Psoas muscle (tissue), 8 donors: ENCODE data around the gene CCDC88C. TPM values are rescaled to one million over a fixed set of nuclear protein-coding genes. Genes with fewer than 3 reads are reported as not detected.

Experiments
- ATAC-seq, 4 donors: fragments of 200-7000 bp; cut with Tn5 transposase; one replicate each; pipeline ENCODE4 v1.9.1; 2020; ENCODE audit warnings: moderate library complexity in 3 of 4, mild to moderate bottlenecking in 2 of 4
- DNase-seq, 2 donors: peaks; one replicate each; pipeline ENCODE4 v3.0.0-alpha.2; 2020
- H3K27ac ChIP-seq: fragments of 200-600 bp; one replicate; pipeline ENCODE4 v1.8.0; 2022
- H3K27me3 ChIP-seq, 3 donors: fragments of 200-600 bp in 1 of 3; one replicate each; pipeline versions ENCODE4 v1.6.1 to v1.8.0; 2013 to 2022; ENCODE audit warnings: low read length in 2 of 3, mild to moderate bottlenecking in 2 of 3, moderate library complexity in 1 of 3; ENCODE audit not compliant: insufficient read depth in 3 of 3
- H3K36me3 ChIP-seq, 2 donors: fragments of 200-600 bp in 1 of 2; one replicate each; pipeline versions ENCODE4 v1.6.1 to v1.8.0; 2013 to 2022; ENCODE audit warnings: low read depth in 1 of 2, mild to moderate bottlenecking in 1 of 2, moderate library complexity in 1 of 2; ENCODE audit not compliant: insufficient read depth in 1 of 2
- H3K4me1 ChIP-seq: fragments of 200-600 bp; one replicate; pipeline ENCODE4 v1.8.0; 2022
- H3K4me3 ChIP-seq: fragments of 200-600 bp; one replicate; pipeline ENCODE4 v1.8.0; 2022; ENCODE audit warnings: mild to moderate bottlenecking
- H3K9me3 ChIP-seq: fragments of 200-600 bp; one replicate; pipeline ENCODE4 v1.8.0; 2022
- CTCF ChIP-seq: fragments of 200-600 bp; IDR thresholded peaks from one replicate; pipeline ENCODE4 v1.8.0; 2022; ENCODE audit warnings: antibody characterized with exemption
- WGBS, 3 donors: extraction: QIAGEN DNeasy Blood & Tissue Kit; methylation state at CpG; one replicate each; pipeline versions ENCODE4 v1.1.6 to v1.1.7; 2013; 5-methylcytosine and 5-hydroxymethylcytosine counted together
- intact Hi-C, 2 donors: fragments of 100-400 bp; cut with DNase I; formaldehyde crosslinking; loops; one replicate each; pipeline versions ENCODE4 v1.11.0 to v1.14.2; 2022
- polyA plus RNA-seq, 3 donors: library from polyadenylated mRNA; stranded (reverse); fragments of 200-250 nt; gene quantifications; one replicate each; pipeline ENCODE4 v1.2.3, GENCODE V29; 2013
- total RNA-seq, 4 donors: library from RNA; stranded (reverse); fragmentation: NEBNext Ultra II Directional in 2 of 4; extraction: Animal tissue kit (Norgen Biotek cat#: 25700) in 2 of 4; gene quantifications; one replicate each; pipeline versions ENCODE4 v1.2.1 to v1.2.4, GENCODE V29; 2021 to 2023
- donor health status: healthy with polysubstance abuse.
- donor health status: DM: no; HTN: no; CAD: no; lungs with moderate emphysema.
- donor health status: Bipolar disorder and iron deficiency.
- donor health status: healthy.
- donor health status: DM: yes; HTN: yes; CAD: no.
- donor health status: DM: no; HTN: no; CAD: no.
- donor health status: DM: no; HTN: no; CAD: no.
- donor health status: DM: yes; HTN: yes; CAD: no.

Gene CCDC88C
- total and polyA plus RNA-seq, 7 donors = 0.49 to 3.9 (median 2.4) TPM

- Histone ChIP-seq H3K27ac (peak overlapping the region; percentile 47), H3K27me3 (no peaks in the 10 kb centered on the region), H3K4me3 (no peak overlapping the region), H3K4me1 (no peaks in the 10 kb centered on the region), H3K36me3 (no peaks in the 10 kb centered on the region), H3K9me3 (no peaks in the 10 kb centered on the region)
- WGBS, 3 donors = 89 to 94% (median 90%) methylated on average over 6 of the region's 6 CpGs
- no peak for TF ChIP-seq CTCF
- intact Hi-C loops = loop anchor here in 1 of 2 donors (5.0 kb wide), 1 partner anchor 94 kb away; the partner anchor contains the start of gene CCDC88C
- ATAC-seq (no peak), DNase-seq (no peak)
Measured at GRCh38 chr14:91323031-91323430, 94.6 kb downstream of the CCDC88C start.

DNA sequence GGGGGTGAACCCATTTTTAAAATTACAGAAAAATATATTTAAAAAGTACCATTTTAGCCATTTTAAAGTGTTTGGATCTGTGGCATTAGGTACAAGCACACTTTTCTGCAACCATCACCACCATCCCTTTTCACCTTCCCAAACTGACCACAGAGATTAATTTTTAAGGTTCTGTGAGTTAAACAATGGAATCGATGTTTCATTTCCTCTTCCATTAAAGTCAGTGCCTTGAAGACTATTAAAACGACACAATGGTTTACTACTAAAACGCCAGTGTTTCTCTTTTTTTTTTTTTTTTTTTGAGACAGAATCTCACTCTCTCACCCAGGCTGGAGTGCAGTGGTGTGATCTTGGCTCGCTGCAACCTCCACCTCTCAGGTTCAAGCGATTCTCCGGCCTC, 95.0 kb downstream of the CCDC88C start:
- Histone ChIP-seq H3K4me3 (no peak overlapping the region), H3K27ac (peak overlapping the region; percentile 47), H3K27me3 (no peaks in the 10 kb centered on the region), H3K36me3 (no peaks in the 10 kb centered on the region), H3K9me3 (no peaks in the 10 kb centered on the region), H3K4me1 (no peaks in the 10 kb centered on the region)
- DNase-seq (no peak), ATAC-seq (no peak)
- intact Hi-C loops = loop anchor here in 1 of 2 donors (5.0 kb wide), 1 partner anchor 95 kb away; the partner anchor contains the start of gene CCDC88C
- WGBS, 3 donors = 74 to 83% (median 82%) methylated on average over 6 of the region's 6 CpGs
- no peak for TF ChIP-seq CTCF

DNA sequence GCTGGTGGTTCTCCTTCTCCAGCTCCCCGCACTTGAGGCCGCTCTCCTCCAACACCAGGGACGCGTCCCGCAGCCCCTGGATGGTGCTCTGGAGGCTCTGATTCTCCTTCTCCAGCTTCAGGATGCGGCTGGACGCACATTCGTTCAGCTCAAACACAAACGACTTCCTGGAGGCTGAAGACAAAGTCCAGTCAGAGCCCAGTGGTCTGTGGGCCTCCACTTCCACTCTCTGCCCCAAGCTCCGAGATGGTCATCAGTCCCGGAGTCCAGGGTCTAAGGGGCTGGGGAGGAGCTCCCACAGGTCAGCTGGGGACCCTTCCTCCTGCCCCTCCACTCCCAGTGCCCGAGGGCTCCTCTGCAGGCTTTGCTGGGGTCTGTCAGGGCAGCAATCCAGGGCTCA, 96.5 kb downstream of the CCDC88C start:
- no peaks in the 10 kb centered on the region for H3K4me1 ChIP-seq
- no peak overlapping the region for H3K27ac ChIP-seq
- H3K9me3 ChIP-seq = no peaks in the 10 kb centered on the region
- WGBS, 3 donors = 72 to 86% (median 75%) methylated on average over 12 of the region's 12 CpGs
- no peak for TF ChIP-seq CTCF
- DNase-seq = no peak
- no peaks in the 10 kb centered on the region for H3K36me3 ChIP-seq
- H3K4me3 ChIP-seq = no peak overlapping the region
- intact Hi-C loops = loop anchor here in 1 of 2 donors (5.0 kb wide), 1 partner anchor 96 kb away; the partner anchor contains the start of gene CCDC88C
- ATAC-seq = no peak
- no peaks in the 10 kb centered on the region for H3K27me3 ChIP-seq

DNA sequence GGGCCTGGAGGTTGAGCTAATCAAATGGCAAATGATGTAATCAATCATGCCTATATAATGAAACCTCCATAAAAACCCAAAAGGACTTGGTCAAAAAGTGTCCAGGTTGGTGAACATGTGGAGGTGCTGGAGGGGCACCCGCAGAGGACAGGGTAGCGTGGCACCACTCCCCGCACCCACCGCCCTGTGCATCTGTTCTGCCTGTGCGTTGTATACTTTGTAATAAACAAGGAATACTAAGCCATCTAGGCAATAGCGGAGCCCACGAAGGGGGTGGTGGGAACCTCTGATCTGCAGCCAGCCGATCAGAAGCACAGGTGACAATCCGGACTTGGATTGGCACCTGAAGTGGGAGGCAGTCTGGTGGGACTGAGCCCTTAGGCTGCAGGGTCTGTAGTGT, 97.4 kb downstream of the CCDC88C start:
- no peaks in the 10 kb centered on the region for H3K36me3 ChIP-seq
- H3K27me3 ChIP-seq = no peaks in the 10 kb centered on the region
- DNase-seq = no peak
- 95 to 97% (median 96%) methylated on average over 9 of the region's 9 CpGs for WGBS, 3 donors
- intact Hi-C loops = loop anchor here in 1 of 2 donors (5.0 kb wide), 1 partner anchor 97 kb away; the partner anchor contains the start of gene CCDC88C
- TF ChIP-seq CTCF = no peak
- H3K4me3 ChIP-seq = no peak overlapping the region
- ATAC-seq = no peak
- H3K27ac ChIP-seq = no peak overlapping the region
- H3K9me3 ChIP-seq = no peaks in the 10 kb centered on the region
- no peaks in the 10 kb centered on the region for H3K4me1 ChIP-seq

- no peaks in the 10 kb centered on the region for H3K27me3 ChIP-seq
- WGBS, 3 donors = 39 to 53% (median 40%) methylated on average over 4 of the region's 4 CpGs
- intact Hi-C loops = no loop called here
- no peak for DNase-seq
- no peaks in the 10 kb centered on the region for H3K9me3 ChIP-seq
- TF ChIP-seq CTCF = no peak
- no peak overlapping the region for H3K4me3 ChIP-seq
- no peak for ATAC-seq
- no peak overlapping the region for H3K27ac ChIP-seq
- H3K4me1 ChIP-seq = no peaks in the 10 kb centered on the region
- H3K36me3 ChIP-seq = no peaks in the 10 kb centered on the region
Measured at GRCh38 chr14:91318911-91319310, 98.7 kb downstream of the CCDC88C start.
